Subcutaneous abdominal adipose tissue (tissue), 5 donors: ENCODE data around the gene CIITA.
A peak's percentile ranks its signal among the peaks of the same experiment; 100 is the strongest.

Experiments
- H3K27ac ChIP-seq: one replicate; pipeline ENCODE4 v1.7.0; 2013; ENCODE audit warnings: low read depth, mild to moderate bottlenecking, inconsistent platforms, low read length, moderate library complexity
- H3K27me3 ChIP-seq, 5 donors: one replicate each; pipeline ENCODE4 v1.7.0; 2013; ENCODE audit warnings: low read length in 5 of 5, inconsistent platforms in 1 of 5; ENCODE audit not compliant: control insufficient read depth in 5 of 5, insufficient read depth in 4 of 5
- H3K36me3 ChIP-seq, 5 donors: one replicate each; pipeline ENCODE4 v1.7.0; 2013; ENCODE audit warnings: low read length in 5 of 5; ENCODE audit not compliant: control insufficient read depth in 5 of 5, insufficient read depth in 5 of 5
- H3K4me1 ChIP-seq, 5 donors: one replicate each; pipeline ENCODE4 v1.7.0; 2013; ENCODE audit warnings: low read length in 5 of 5, mild to moderate bottlenecking in 3 of 5, moderate library complexity in 1 of 5; ENCODE audit not compliant: control insufficient read depth in 5 of 5, insufficient read depth in 5 of 5
- H3K4me3 ChIP-seq, 5 donors: one replicate each; pipeline ENCODE4 v1.7.0; 2013; ENCODE audit warnings: low read length in 5 of 5, low read depth in 1 of 5
- H3K9ac ChIP-seq, 5 donors: one replicate each; pipeline ENCODE4 v1.7.0; 2013; ENCODE audit warnings: low read length in 5 of 5, mild to moderate bottlenecking in 4 of 5, moderate library complexity in 3 of 5
- H3K9me3 ChIP-seq, 5 donors: one replicate each; pipeline ENCODE4 v1.7.0; 2013; ENCODE audit warnings: low read length in 5 of 5; ENCODE audit not compliant: control insufficient read depth in 5 of 5
- donor health status: healthy.
- donor health status: healthy.
- donor health status: healthy.
- donor health status: healthy.
- donor health status: healthy.

The CIITA gene

DNA sequence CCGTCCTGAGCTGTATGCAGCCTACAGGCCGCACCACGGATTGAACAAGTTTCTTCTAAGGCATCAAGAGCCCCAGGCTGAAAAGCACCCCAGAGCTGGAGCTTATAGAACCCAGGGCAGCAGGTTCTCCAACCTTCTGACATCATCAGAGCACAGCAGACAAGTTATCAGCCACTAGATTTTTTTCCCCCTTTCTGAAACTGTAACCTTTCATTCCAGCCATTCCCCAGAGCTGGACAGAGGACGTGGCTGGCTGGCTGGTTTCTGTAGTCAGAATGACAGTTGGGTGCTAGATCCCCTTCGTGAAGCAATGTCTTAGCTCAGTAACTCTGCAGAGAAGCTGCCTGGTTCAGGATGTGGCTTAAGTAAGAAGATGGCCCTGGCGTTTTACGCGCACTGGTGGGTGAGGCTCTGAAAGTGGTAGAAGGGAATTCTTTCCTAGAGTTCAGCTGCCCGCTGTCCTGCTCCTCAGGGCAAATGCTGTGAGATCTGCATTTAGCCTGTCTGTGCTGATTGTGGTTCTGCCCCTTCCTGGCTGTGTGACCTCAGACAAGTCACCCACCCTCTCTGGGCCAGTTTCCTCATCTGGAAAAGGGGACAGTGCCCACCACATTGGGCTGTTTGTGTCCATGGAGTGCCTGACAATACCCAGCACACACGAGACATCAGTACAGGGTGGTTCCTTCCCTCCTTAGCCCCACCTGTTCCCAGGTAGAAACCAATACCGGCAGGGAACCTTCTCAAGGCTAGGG is 56.1 kb downstream of the CIITA start:
- Histone ChIP-seq H3K9ac (no peak overlapping the region), H3K36me3 (peaks cover 0 to 51% (median 30%) of the 10 kb centered on the region in 5 donors), H3K4me3 (no peak overlapping the region), H3K4me1 (peaks cover 19 to 68% (median 57%) of the 10 kb centered on the region in 5 donors), H3K9me3 (no peaks in the 10 kb centered on the region), H3K27me3 (no peaks in the 10 kb centered on the region), H3K27ac (no peak overlapping the region)

DNA sequence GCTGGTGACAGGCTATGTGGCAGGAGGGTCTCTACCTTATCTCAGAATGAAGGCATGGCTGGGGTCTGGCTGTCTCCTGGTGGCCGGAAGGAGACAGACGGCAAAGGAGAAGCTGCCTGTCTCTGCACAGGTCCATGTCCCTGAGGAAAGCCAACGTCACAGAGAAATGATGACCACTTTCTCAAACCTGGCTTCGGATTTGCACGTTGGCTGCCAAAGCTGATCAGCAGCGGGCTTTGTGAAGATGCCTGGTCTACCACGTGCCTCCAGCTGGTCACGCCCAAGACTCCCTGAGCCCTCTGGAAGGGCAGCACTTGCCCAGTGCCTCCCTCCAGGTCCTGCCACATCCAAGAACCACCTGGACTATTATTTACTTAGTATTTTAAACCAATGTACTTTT is 56.9 kb downstream of the CIITA start:
- H3K4me1 ChIP-seq, result peaks cover 24 to 75% (median 64%) of the 10 kb centered on the region in 5 donors
- peaks cover 0 to 44% (median 23%) of the 10 kb centered on the region in 5 donors for H3K36me3 ChIP-seq
- no peaks in the 10 kb centered on the region for H3K27me3 ChIP-seq
- no peak overlapping the region for H3K4me3 ChIP-seq
- peak overlapping the region; percentile 6 for H3K27ac ChIP-seq
- H3K9ac ChIP-seq, result no peak overlapping the region
- no peaks in the 10 kb centered on the region for H3K9me3 ChIP-seq

DNA sequence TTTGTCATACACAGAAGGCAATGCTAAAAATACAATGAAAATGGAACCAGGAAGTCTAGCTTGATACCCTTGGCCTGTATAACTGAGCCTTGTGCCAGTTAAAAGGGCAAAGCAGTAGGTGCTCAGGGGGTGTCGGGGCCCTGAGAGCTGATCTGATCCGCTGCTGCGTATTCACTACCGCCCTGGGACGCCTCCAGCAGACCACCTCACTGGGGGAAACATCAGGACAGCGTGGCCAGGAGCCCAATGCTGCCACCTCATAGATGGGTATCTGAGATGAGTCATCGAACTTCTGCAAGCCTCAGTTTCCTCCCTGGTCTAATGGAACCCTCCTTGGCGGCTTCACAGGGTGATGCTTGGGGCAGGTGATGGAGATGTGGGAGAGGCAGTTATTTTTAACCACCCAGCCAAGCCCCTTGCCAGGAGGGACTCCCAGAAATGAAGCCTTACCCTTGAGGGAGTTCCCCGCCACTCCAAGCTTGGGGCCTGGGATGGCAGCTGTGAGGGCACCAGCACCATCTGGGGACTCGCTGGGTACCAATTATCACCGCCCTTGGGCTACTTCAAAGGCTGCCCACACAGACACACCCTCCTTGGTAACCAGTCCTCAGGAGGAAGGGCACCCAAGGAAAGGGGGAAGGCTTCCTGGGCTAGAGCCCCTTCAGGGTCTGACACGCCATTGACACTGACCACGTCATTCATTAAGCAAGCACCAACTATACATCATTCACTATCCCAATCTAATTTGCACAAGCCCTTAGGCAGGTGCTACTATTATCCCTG is 57.5 kb downstream of the CIITA start:
- peaks cover 29 to 77% (median 68%) of the 10 kb centered on the region in 5 donors for H3K4me1 ChIP-seq
- no peaks in the 10 kb centered on the region for H3K27me3 ChIP-seq
- H3K27ac ChIP-seq, result peak overlapping the region; percentile 6
- peaks cover 0 to 37% (median 16%) of the 10 kb centered on the region in 5 donors for H3K36me3 ChIP-seq
- H3K4me3 ChIP-seq, result no peak overlapping the region
- no peak overlapping the region for H3K9ac ChIP-seq
- no peaks in the 10 kb centered on the region for H3K9me3 ChIP-seq

DNA sequence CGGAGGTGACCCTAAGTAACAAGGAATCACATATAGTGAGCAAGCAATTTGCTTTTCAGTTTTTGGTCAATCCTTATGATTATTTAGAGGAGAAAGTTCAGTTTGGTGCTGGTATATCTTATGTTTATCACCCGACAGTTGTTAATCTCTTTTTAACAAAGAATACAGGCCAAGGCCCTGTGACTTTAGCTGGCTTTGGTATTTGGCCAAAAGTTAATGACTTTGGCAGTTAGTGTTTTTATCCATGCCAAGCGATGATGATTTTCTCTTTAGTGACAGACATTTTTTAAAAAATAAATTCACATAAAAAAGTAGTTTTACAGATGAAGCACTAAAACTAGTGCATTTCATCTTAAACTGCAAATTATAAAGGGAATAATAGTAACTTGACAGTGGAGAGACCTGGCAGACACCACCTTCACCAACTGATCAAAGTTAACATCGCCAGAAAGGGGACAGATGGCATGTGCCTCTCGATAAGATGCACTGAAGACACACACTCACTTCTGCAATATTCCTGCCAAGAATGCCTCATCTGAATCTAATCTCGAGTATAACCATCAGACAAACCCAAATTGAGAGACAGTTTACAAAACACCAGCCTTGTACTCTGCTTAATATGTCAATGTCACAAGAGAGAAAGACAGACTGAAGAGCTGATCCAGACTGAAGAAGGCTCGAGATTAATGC is 58.4 kb downstream of the CIITA start:
- Histone ChIP-seq H3K4me1 (peaks cover 30 to 77% (median 68%) of the 10 kb centered on the region in 5 donors), H3K9ac (peak overlapping the region in 1 of 5 donors; percentile 23), H3K9me3 (no peaks in the 10 kb centered on the region), H3K27me3 (no peaks in the 10 kb centered on the region), H3K27ac (peak overlapping the region; percentile 7), H3K4me3 (no peak overlapping the region), H3K36me3 (peaks cover 0 to 34% (median 18%) of the 10 kb centered on the region in 5 donors)

DNA sequence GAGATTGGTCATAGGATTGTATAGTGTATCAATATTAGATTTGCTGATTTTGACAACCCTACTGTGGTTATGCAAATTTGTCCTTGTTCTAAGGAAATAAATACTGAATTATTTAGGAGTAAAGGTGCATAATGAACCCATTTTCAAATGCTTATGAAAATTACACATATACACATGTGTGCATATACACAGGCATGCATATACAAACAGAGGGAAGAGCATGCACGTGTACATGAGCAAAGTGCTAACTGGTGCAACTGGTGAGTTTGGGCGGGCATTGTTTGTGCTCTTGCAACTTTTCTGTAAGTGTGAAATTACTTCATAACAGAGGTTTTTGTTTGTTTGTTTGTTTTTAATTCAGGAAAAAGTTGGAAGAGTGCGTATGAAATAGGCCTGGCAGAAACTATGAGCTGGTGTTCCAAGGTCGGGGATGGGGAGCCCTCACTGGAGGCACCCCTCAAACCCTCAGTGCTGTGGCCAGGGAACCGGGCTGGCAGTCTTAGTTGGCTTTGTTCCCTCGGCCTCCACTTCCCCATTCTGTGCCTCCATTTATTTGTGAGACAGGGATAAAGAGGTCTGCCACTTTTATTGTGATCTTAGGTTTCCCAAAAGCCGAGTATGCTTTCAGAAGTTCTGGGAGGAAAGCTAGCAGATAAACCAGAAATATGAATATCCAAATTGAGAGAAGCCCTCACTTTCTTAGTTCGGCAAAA is 59.4 kb downstream of the CIITA start:
- H3K36me3 ChIP-seq, result peaks cover 0 to 31% (median 16%) of the 10 kb centered on the region in 5 donors
- no peak overlapping the region for H3K4me3 ChIP-seq
- peaks cover 38 to 83% (median 77%) of the 10 kb centered on the region in 5 donors for H3K4me1 ChIP-seq
- H3K27me3 ChIP-seq, result no peaks in the 10 kb centered on the region
- H3K27ac ChIP-seq, result peak overlapping the region; percentile 75
- peak overlapping the region in 1 of 5 donors; percentile 42 for H3K9ac ChIP-seq
- no peaks in the 10 kb centered on the region for H3K9me3 ChIP-seq

DNA sequence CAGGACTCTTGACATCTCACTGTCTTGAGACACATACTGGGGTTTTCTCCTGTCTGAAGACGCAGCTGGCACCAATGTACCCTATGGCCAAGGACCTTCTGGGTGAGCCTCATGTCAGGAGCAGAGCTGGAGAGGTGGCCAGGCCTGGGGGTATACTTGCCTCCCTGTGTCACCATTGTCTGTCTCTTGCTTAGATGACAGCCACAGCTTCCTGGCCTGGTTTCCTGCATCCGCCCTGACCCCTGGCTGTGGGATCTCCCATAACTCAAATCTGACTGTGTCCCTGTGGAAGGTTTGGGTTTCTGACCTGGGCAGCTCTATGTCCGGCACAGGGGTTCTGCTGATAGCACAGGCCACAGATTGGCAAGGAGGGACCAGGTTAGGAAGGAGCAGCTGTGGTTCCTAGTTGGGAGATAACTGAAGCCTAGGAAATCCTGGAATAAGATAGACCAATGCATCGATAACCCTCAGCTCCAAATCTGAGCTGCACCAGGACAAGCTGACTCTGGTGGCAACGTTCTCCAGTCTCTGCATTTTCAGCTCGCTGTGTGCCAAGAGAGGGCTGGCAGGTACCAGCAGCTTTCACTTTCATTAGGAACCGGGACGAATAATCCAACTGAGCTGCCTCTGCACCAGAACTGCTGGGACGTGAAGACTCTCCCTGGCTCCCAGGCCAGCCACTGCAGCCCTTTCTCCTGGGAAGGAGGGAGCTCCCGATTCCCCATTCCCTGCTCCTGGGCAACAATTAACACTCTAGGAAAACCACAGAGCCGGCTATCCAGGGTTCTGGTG is 60.3 kb downstream of the CIITA start:
- Histone ChIP-seq H3K27me3 (no peaks in the 10 kb centered on the region), H3K4me1 (peaks cover 38 to 87% (median 81%) of the 10 kb centered on the region in 5 donors), H3K36me3 (peaks cover 0 to 24% (median 14%) of the 10 kb centered on the region in 5 donors), H3K27ac (peak overlapping the region; percentile 75), H3K4me3 (peak overlapping the region; percentile 3 to 75 (median 46)), H3K9ac (peak overlapping the region; percentile 25 to 42 (median 41)), H3K9me3 (no peaks in the 10 kb centered on the region)

DNA sequence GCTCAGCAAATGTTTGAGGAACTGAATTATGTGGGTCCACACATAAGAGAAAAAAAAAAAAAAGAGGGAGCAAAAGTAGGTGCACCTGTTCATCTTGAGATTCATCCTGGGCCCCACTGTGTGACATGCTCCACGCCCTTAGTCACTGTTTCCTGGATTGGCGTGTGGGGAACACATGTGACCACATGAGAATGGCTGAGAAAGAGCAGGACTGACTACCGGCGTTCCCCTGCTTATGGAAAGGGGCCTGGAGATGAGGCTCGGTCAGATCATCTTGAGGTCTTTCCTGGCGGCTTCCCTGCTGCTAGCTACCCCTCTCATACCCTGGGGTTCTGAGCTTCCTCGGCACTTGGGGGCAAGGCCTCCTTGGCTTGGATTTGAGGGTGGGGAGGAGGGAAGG is 61.3 kb downstream of the CIITA start:
- Histone ChIP-seq H3K4me1 (peaks cover 38 to 92% (median 89%) of the 10 kb centered on the region in 5 donors), H3K27me3 (no peaks in the 10 kb centered on the region), H3K9ac (peak overlapping the region in 2 of 5 donors; percentile 42), H3K27ac (peak overlapping the region; percentile 75), H3K36me3 (peaks cover 0 to 19% (median 9%) of the 10 kb centered on the region in 5 donors), H3K9me3 (no peaks in the 10 kb centered on the region), H3K4me3 (peak overlapping the region; percentile 3 to 75 (median 39))

DNA sequence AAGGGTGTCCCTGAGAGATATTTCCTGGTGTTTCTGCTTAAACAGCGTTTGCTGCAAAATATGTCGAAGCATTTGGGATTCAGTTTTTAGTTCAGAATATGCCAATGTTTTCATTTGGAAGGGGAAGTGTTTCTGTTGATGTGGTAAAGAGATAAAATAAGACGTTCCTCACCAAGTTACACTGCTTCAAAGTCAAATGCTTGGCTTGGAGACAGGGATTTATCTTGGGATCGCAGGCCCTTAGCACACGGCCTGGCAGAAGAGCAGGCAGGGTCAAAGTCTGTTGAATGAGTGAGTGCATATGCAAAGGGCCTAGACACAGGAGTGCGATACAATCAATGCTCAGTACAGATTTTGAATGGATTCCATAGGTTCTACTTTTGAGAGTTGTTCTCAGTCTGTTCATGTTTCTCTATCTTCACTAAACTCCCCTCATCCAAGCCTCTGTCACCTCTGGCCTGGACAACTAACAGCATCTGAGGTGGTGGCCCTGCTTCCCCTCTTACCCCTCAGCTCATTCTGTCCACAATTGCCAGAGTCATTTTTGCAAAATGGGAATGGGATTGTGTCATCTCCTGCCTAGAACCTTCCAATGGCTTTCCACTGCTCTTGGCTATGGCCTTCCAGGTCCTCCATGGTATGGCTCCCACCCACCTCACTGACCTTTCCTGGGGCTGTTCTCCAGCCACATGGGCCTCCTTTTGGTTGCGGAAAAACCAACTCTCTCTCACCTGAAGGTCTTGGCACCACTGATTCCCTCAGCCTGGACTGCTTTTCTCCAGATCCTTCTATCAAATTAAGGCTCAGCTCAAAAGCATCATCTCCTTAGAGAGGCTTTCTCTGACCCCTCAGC is 62.0 kb downstream of the CIITA start:
- Histone ChIP-seq H3K27ac (peak overlapping the region; percentile 75), H3K36me3 (peaks cover 0 to 12% (median 2%) of the 10 kb centered on the region in 5 donors), H3K4me3 (peak overlapping the region; percentile 21 to 78 (median 54)), H3K9ac (peak overlapping the region in 2 of 5 donors; percentile 31 to 95), H3K9me3 (no peaks in the 10 kb centered on the region), H3K4me1 (peaks cover 36 to 93% (median 92%) of the 10 kb centered on the region in 5 donors), H3K27me3 (no peaks in the 10 kb centered on the region)
